GM12892 (cell line): ENCODE results near the gene ZNF385D.

Source experiments
- POLR2A ChIP-seq: IDR thresholded peaks from 2 replicates; pipeline ENCODE4 v1.6.1; 2011; ENCODE audit warnings: low read depth, low read length, control low read depth
- TAF1 ChIP-seq: IDR thresholded peaks from 2 replicates; pipeline ENCODE4 v1.6.1; 2011; ENCODE audit warnings: low read depth, mild to moderate bottlenecking, control low read depth, low read length, borderline replicate concordance

DNA sequence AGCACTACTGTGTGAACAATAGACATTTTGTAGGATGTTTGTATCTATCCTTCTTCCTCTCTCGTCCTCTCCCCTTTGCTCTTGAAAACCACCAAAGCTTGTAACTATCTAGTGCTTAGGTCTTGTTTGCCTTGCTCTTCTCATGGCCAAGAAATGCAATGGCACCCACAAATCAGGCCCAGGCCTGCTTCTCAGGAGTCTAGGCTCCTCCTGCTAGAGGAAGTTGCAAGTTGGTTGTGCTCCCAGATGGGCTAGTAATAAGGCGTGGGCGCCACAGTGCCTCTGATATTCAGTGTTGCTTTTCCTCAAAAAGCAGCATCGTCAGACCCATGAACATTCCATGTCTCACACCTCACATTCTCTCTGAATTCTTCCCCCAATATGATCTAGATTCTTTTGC is 28.7 kb downstream of the ZNF385D start:
- TF ChIP-seq POLR2A (no peak), TAF1 (no peak)
